ES-I3 (cell line): Measurements from ENCODE around the gene RBM17.

Source experiments
- H3K36me3 ChIP-seq: 2 replicates; pipeline ENCODE4 v1.6.1; 2013; ENCODE audit warnings: mild to moderate bottlenecking, low read length, control low read depth, moderate library complexity; ENCODE audit not compliant: insufficient read depth
- H3K4me1 ChIP-seq: 2 replicates; pipeline ENCODE4 v1.6.1; 2013; ENCODE audit warnings: mild to moderate bottlenecking, control low read depth, low read length; ENCODE audit not compliant: insufficient read depth
- H3K9ac ChIP-seq: 2 replicates; pipeline ENCODE4 v1.6.1; 2013; ENCODE audit warnings: low read depth, mild to moderate bottlenecking, low read length, moderate library complexity
- H3K9me3 ChIP-seq: 2 replicates; pipeline ENCODE4 v1.6.1; 2013; ENCODE audit warnings: mild to moderate bottlenecking, low read length, moderate library complexity; ENCODE audit not compliant: control insufficient read depth, insufficient read depth

RBM17 gene

DNA sequence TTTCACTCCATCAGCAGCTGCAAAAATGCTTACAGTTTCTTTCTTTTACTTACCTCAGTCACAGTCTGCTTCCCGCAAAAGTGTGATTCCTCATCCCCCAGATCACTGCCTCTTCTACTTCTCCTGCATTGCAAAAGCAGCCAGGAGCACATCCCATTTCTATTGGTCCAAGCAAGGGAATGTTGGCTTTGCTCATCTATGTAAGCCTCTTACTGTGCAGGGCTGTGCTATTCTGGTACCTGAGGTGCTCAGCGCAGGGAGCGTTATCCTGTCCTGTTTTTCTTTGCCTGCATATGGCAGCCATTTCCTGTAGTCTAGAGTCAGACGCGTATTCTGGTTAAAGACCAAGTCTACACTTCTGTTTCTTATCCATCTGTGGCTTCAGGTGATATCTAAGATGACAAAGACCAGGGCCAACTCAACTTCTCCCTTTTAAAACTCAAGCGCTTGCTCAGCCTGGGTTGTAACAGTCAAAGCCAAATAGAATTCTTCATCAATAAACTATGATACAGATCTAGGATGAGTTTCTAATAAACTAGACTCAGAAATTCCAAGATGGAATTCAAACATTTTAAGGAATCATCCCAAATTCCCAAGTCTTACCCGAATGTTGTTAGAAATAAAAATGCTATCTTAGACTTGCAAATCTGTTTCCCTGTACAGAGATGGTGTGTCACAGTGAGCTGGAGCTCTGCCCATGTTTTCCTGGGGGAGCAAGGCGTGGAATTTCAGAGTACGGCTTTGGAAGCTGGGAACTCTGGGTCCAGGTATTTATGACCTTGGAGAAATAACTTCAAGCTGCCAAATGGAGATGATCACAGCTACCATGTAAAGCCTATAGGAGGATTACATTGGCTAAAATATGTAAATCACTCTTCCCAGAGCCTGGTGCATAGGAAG, 6.1 kb upstream of the RBM17 start:
- H3K9me3 ChIP-seq: no peaks in the 10 kb centered on the region
- no peak overlapping the region for H3K9ac ChIP-seq
- no peaks in the 10 kb centered on the region for H3K36me3 ChIP-seq
- peaks cover 8% of the 10 kb centered on the region for H3K4me1 ChIP-seq

- Histone ChIP-seq H3K36me3 (no peaks in the 10 kb centered on the region), H3K4me1 (peaks cover 8% of the 10 kb centered on the region), H3K9ac (no peak overlapping the region; the same call in 1 of the 2 replicates), H3K9me3 (no peaks in the 10 kb centered on the region)
Observed at GRCh38 chr10:6083523-6084475, 5.0 kb upstream of the RBM17 start.

DNA sequence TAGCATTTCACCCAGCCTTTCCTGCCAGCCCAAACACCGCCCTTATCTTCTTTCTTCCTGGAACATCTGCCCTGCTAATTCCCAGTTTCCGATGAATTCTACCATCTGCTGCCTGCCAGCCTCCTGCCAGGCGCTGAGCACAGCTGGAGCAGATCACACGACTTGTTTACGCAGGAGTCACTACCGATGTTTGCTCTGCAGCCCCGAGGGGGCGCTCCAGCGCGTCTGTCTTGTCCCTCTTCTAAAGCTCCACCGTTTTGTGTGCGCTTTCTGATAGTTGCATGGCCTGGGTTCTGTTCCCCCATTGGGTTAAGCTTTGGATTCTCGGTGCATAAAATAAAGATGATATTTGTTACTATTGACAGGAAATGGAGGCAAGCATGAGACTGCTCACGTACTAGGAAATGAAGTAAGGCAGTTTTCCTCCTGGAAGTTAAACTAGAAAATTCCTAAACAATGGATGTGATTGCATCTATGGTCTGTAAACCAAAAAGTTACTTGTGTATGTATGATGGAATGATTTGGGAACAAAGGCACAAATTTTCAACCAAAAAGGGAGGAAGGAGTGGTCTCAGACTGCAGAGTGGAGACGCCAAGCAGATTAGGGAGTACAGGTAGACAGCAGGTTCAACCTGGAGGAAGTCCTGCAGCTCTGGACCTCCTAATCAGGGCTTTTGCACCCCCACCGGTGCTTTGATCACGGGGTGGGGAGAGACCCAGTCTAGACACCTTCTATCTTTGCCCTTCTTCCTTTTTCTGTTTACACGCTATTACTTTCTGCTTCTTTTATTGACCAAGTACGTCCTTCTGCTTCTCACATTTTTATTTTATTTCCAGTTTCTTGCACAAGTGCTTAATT, 2.2 kb upstream of the RBM17 start:
- H3K9me3 ChIP-seq: no peaks in the 10 kb centered on the region

DNA sequence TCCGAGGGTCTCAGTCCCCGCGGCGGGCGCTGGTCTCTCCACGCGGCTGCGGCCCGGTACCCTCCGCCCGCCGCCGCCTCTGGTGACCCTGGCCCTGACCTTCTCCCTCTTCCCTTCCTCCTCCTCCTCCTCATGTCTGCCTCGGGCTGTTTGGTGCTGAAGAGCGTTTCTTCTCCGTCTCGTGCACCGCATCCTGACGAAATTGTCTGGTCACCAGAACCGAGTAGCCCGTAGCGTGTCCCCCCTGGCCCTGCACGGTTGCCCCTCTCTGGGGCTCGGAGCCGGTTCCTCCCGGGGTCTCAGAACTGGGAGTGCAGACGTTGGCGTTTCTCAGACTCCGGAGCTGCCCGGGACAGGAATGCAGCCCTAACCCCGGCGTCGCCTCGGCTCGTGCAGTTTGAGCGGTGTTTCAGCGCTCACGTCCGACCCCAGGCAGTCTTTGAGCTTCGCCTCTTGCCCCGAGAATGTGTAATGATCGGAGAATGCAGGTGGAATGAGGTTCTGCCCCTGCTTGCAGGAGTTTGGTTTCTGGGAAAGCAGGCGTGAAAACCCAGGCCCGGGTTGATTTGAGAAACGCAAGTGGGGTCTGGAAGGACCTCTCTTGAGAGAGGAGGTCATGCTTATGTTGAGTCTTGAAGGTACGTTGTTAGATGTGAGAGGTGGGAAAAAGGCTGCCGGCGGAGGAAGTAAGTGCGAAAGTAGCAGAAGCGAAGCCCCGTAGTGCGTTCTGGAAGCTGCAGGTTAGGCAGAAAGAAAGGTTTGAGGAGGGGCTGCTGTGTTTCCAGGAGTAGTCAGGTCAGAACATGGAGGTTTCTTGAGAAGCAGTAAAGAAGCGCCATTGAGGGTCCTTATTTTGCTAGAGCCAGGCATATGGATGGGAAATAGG, 743 bp downstream of the RBM17 start:
- Histone ChIP-seq H3K4me1 (peaks cover 6% of the 10 kb centered on the region; the same call in 1 of the 2 replicates), H3K9ac (peak overlapping the region; percentile 86), H3K36me3 (no peaks in the 10 kb centered on the region), H3K9me3 (no peaks in the 10 kb centered on the region)

More for the DNA sequence above, 2.2 kb upstream of the RBM17 start:
- Histone ChIP-seq H3K9ac (no peak overlapping the region), H3K36me3 (no peaks in the 10 kb centered on the region), H3K4me1 (peaks cover 14% of the 10 kb centered on the region)

DNA sequence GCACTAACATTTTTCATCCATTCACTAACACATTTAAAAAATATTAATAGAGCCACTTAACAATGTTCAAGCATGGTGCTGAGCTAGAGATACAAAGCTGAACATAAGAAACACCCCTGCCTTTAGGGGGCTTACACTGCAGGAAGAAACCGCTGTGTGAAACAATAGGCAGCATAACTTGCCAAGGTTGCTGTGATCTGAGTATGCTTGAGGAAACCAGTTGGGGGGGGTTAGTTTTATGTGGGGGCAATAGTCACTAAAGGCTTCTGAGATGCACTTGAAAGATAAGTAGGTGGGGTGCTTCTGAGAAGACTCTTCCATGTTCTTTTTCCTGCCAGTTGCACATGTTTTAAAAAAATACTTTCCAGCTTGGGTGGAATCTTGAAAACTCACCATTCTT, 2.8 kb downstream of the RBM17 start:
- Histone ChIP-seq H3K9ac (no peak overlapping the region), H3K4me1 (peaks cover 15% of the 10 kb centered on the region; the same call in 1 of the 2 replicates)

GRCh38 chr10:6092731-6093130, 3.9 kb downstream of the RBM17 start:
- no peaks in the 10 kb centered on the region for H3K9me3 ChIP-seq
- 0 out of 2 replicates have a peak, but pooled peaks cover 2% of the 10 kb centered on the region for H3K36me3 ChIP-seq
- H3K9ac ChIP-seq: no peak overlapping the region
- peaks cover 24% of the 10 kb centered on the region for H3K4me1 ChIP-seq

More for the DNA sequence above, 2.8 kb downstream of the RBM17 start:
- 0 out of 2 replicates have a peak, but pooled peaks cover 2% of the 10 kb centered on the region for H3K36me3 ChIP-seq
- no peaks in the 10 kb centered on the region for H3K9me3 ChIP-seq

GRCh38 chr10:6095810-6096570, 7.2 kb downstream of the RBM17 start:
- Histone ChIP-seq H3K4me1 (peaks cover 31% of the 10 kb centered on the region), H3K36me3 (peaks cover 11% of the 10 kb centered on the region)

GRCh38 chr10:6097063-6097462, 8.2 kb downstream of the RBM17 start:
- peaks cover 25% of the 10 kb centered on the region for H3K4me1 ChIP-seq
- no peaks in the 10 kb centered on the region for H3K9me3 ChIP-seq
- no peak overlapping the region for H3K9ac ChIP-seq
- H3K36me3 ChIP-seq: peaks cover 11% of the 10 kb centered on the region

More at GRCh38 chr10:6095810-6096570, 7.2 kb downstream of the RBM17 start:
- Histone ChIP-seq H3K9me3 (no peaks in the 10 kb centered on the region), H3K9ac (no peak overlapping the region)

DNA sequence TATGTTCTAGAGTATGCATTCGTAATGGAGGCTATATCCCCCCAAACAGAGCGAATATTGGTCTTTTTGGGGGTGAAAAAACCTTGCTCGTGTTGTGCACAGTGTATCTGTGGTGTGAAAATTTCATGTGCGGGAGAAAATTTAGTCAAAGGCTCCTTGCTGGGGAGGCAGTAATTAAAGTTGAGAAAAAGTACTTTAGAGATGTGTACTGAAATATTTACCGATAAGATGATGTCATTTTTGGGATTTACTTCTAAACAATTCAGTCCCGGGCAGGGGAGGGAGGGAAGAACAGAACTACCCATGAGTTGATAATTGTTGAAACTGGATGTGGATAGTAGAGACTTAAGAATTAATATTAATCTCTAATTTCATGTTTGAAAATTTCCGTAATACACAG, 9.3 kb downstream of the RBM17 start:
- no peak overlapping the region for H3K9ac ChIP-seq
- no peaks in the 10 kb centered on the region for H3K9me3 ChIP-seq
- peaks cover 25% of the 10 kb centered on the region for H3K4me1 ChIP-seq
- H3K36me3 ChIP-seq: peaks cover 16% of the 10 kb centered on the region

DNA sequence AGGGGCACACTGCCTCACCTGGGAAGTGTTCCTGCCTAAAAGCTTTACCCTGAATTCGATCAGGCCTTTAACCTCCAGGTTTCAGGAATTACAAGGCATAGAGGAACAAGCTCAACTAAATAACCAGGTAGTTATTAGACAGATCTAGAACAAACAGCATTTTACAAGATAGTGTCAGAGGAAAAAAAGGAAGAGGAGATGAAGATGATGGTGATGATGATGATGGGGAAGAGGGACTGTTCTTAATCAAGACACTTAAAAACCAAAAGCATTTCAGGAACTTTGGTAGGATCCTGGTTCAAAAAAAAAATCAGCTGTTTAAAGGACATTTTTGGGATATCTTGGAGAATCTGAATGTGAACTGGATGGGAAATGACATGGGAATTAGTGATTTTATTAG, 11.5 kb downstream of the RBM17 start:
- H3K9ac ChIP-seq: no peak overlapping the region

DNA sequence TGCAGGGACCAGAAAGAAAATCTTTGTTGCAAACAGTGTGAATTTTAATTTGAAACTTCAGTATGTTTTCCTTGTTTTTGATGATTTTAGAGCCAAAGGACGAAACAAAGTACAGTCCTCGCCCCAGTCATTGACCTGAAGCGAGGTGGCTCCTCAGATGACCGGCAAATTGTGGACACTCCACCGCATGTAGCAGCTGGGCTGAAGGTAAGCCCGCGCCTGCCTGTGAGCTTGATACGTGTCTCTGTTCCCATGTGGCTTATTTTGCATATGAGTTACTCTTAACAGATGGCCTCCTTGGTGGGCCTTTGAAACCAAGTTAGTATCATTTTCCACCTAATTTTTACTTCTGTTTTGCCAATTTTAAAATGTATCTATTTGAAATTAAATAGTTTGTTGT, 12.3 kb downstream of the RBM17 start:
- peaks cover 40% of the 10 kb centered on the region for H3K4me1 ChIP-seq

More for the DNA sequence above, 11.5 kb downstream of the RBM17 start:
- Histone ChIP-seq H3K36me3 (peaks cover 25% of the 10 kb centered on the region), H3K9me3 (no peaks in the 10 kb centered on the region), H3K4me1 (peaks cover 44% of the 10 kb centered on the region)

GRCh38 chr10:6102128-6102527, 13.3 kb downstream of the RBM17 start:
- H3K9ac ChIP-seq: no peak overlapping the region
- H3K36me3 ChIP-seq: peaks cover 25% of the 10 kb centered on the region
- no peaks in the 10 kb centered on the region for H3K9me3 ChIP-seq
- peaks cover 31% of the 10 kb centered on the region for H3K4me1 ChIP-seq

More for the DNA sequence above, 12.3 kb downstream of the RBM17 start:
- Histone ChIP-seq H3K36me3 (peaks cover 25% of the 10 kb centered on the region), H3K9ac (no peak overlapping the region), H3K9me3 (no peaks in the 10 kb centered on the region)
